SKM-1 treated with dmso at 0.1 percent for 144 hours (cell line): ENCODE results near the gene KATNBL1.
A peak's percentile ranks its signal among the peaks of the same experiment; 100 is the strongest.
"Not testable (repeated sequence)": the region's sequence is repeated elsewhere in the genome, so short reads cannot be mapped to it uniquely, and the experiment has no call there.

Source experiments
- DNase-seq: peaks from one replicate; lab custom pipeline; 2025; ENCODE audit not compliant: unreplicated experiment; lab: John Stamatoyannopoulos, UW

KATNBL1 gene

GRCh38 chr15:34203936-34204335 lies 6.0 kb downstream of the KATNBL1 start:
- DNase-seq = no peak

DNA sequence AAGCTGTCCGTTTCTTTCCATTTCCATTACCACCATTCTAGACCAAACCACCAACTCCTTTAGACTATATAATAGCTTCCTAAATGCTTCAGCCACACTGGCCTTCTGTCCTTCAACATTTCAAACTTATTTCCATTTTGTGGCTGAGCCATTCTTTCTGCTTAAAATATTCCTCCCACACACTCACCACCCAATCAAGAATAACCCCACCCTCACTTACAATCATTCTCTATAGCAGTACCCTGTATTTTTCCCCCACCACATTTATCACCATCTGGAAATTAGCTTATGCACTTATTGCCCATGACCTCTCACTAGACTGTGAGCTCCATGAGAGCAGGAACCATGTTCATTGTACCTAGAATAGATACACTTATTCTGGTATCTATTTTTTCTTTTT lies 6.6 kb downstream of the KATNBL1 start:
- no peak for DNase-seq

- DNase-seq = not testable (repeated sequence)
These were observed 16.6 kb downstream of the KATNBL1 start for GRCh38 chr15:34193272-34193671.

- DNase-seq = no peak
These were observed 21.2 kb downstream of the KATNBL1 start for GRCh38 chr15:34188711-34189110.

GRCh38 chr15:34185666-34186065 lies 24.2 kb downstream of the KATNBL1 start:
- no peak for DNase-seq

GRCh38 chr15:34182942-34183341 lies 27.0 kb downstream of the KATNBL1 start:
- no peak for DNase-seq

- DNase-seq = no peak
These were observed 30.7 kb downstream of the KATNBL1 start for GRCh38 chr15:34179234-34179633.

- DNase-seq = not testable (repeated sequence)
These were observed 43.8 kb downstream of the KATNBL1 start for GRCh38 chr15:34165987-34166573.

GRCh38 chr15:34161329-34161963 lies 48.5 kb downstream of the KATNBL1 start:
- DNase-seq = peak; percentile 91

GRCh38 chr15:34160735-34161134 lies 49.2 kb downstream of the KATNBL1 start:
- DNase-seq = no peak

GRCh38 chr15:34158355-34158754 lies 51.5 kb downstream of the KATNBL1 start:
- DNase-seq = no peak

DNA sequence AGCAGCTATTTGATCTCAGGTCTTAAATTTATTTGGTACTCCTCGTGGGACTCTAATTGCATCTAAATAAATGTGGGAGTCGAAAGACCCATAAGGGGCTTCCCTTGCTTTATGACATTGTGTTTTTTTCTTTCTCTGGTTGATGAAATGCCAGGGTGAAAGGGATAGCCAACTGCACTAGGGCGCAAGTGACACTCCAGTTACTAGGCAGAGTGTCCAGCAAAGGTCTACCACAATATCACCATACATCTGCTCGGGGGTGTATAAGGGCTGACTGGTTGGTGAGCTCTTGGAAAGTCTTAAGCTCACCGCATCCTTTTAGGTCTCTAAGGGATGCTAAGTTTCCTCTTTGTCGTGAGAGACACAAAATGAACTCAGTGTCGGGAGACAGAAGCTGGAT lies 54.0 kb downstream of the KATNBL1 start:
- DNase-seq = no peak

DNA sequence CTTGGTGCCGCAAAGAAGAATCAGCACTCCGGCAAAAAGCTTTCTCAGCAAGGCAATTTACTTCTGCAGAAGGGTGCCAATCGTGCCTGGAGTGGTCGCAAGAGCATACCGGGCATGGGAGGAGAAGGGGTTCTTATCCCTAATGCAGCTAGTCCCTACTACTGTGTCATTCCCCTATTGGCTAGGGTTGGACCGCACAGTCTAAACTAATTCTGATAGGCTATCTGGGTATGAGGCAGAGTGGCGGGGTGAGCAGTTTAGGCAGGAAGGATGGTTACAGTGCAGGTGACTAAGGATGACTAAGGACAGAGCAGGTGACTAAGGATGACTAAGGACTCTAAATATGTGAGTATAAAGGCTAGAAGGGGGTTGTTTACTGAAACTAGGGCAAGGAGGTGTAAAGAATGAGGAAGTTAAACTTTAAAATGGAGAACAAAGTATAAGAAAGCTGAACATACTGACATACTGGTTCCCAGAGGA lies 55.1 kb downstream of the KATNBL1 start:
- peak; percentile 71 for DNase-seq

DNA sequence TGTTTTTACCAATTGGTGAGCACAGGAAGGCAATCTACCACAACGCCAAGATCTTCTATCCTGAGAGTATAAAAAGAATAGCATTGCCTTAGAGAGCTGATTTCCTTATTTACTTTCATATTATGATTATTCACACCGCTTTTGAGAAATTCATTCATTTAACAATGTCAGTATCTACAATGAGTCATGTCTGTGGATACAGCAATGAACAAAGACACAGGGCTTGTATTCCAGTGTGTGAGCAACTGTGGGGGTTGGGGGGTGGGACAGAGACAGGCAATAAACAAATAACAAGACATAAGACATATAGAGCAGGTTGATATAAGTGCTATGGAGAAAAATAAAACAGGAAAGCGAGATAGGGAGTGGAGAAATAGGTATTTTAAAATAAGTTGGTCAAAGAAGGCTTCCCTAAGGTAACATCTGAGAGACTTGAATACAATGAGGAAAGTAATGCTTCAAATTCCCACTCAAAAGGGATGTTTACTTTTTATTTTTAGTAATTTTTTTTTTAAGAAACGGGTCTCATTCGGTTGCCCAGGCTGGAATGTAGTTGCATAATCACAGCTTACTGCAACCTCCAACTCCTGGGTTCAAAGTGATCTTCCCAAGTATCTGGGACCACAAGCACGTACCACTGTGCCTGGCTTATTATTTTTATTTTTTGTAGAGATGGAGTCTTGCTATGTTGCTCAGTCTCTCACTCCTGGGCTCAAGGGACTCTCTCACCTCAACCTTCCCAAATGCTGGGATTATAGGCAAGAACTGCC lies 62.3 kb downstream of the KATNBL1 start:
- no peak for DNase-seq

DNA sequence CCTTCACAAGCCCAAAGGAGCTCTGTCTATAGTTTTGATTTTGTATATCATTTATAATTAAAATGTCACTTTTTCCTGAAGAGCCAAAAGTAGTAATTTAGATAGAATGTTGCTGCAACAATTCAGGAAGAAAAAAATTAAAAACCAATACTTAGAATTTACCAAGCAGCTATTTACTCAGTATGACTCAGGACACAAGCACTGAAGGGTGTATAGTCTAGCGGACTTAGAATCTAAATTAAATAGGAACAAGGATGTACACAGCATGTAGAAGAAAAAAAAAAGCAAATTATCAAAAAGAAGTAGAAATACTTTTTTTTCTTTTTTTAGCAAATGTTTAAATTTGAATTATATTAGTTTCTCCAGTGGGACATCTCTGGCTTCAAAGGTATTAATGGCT lies 76.4 kb downstream of the KATNBL1 start:
- DNase-seq = no peak

DNA sequence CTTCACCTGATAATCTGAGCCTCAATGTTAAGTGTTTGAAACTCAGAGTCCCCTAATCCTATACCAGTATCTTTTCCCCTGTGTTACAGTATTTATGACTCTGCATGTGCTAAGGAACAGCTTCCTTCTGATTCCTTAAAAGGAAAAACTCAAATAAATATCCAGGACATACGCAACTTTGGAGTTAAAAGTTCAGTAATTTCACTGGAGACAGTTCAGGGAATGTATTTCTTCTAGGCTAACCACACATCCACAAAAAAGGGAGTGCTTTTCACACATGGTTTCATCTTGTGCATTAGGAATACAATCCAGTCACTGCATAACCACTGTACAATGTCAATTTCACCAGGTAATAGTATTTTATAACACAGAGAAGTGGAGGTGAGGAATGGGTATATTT lies 77.0 kb downstream of the KATNBL1 start:
- no peak for DNase-seq

GRCh38 chr15:34128898-34129297 lies 81.0 kb downstream of the KATNBL1 start:
- no peak for DNase-seq

DNA sequence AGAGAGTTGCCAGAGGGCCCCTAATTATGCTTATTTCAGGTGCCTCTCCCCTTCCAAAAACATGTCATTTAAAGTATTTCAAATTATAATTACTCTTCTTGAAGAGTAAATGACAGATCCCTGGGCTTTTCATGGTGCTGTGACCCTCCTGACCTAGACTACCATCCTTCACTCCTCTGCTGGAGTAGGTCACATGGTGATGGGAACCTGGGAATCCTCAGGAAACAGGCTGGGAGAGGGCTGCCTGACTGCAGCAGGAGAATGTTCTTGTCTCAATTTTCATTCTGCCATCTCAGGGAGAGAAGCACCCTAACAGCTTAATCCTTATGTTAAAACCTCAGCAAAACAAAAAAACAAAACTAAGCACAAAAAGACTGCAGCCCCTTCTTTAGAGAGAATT lies 83.4 kb downstream of the KATNBL1 start:
- no peak for DNase-seq

- no peak for DNase-seq
These were observed 84.0 kb downstream of the KATNBL1 start for GRCh38 chr15:34125945-34126344.

DNA sequence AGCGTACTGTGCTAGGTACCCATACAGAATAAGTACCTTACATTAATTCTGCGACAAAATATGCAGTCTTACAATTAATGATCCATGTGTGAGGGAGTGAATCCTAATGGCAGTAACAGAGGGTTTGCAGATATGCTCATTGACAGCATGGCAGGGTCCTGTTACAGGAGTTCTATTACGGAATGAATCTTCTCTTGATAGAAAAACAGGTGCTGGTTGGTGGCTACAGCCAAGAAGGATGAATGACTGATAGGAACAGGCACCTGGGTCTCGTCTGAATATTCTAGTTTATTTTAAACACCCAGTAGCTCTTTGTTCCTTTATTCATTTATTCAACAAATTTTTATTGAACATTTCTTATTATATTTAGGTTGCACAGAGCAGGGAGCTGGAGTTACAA lies 85.2 kb downstream of the KATNBL1 start:
- DNase-seq = no peak

- DNase-seq = no peak
These were observed 87.1 kb downstream of the KATNBL1 start for GRCh38 chr15:34122771-34123183.

DNA sequence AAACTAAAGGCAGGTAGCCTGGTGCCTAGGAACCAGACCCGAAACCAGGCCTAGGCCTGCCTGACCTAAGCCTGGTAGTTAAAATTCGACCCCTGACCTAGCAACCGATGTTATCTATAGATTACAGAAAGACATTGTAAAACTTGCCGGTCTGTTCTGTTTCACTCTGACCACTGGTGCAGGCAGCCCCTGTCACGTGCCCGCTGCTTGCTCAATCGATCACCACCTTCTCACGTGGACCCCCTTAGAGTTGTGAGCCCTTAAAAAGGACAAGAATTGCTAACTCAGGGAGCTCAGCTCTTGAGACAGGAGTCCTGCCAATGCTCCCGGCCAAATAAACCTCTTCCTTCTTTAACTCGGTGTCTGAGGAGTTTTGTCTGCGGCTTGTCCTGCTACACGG lies 88.1 kb downstream of the KATNBL1 start:
- DNase-seq = not testable (repeated sequence)
